ENCODE results near the gene PERP. TPM values are rescaled to one million over a fixed set of nuclear protein-coding genes. Genes with fewer than 3 reads are reported as not detected.
"Not testable (repeated sequence)": the region's sequence is repeated elsewhere in the genome, so short reads cannot be mapped to it uniquely, and the experiment has no call there.

PERP gene
- total RNA-seq, 2 donors from 2014 or later = 64.3 to 81.2 TPM

DNA sequence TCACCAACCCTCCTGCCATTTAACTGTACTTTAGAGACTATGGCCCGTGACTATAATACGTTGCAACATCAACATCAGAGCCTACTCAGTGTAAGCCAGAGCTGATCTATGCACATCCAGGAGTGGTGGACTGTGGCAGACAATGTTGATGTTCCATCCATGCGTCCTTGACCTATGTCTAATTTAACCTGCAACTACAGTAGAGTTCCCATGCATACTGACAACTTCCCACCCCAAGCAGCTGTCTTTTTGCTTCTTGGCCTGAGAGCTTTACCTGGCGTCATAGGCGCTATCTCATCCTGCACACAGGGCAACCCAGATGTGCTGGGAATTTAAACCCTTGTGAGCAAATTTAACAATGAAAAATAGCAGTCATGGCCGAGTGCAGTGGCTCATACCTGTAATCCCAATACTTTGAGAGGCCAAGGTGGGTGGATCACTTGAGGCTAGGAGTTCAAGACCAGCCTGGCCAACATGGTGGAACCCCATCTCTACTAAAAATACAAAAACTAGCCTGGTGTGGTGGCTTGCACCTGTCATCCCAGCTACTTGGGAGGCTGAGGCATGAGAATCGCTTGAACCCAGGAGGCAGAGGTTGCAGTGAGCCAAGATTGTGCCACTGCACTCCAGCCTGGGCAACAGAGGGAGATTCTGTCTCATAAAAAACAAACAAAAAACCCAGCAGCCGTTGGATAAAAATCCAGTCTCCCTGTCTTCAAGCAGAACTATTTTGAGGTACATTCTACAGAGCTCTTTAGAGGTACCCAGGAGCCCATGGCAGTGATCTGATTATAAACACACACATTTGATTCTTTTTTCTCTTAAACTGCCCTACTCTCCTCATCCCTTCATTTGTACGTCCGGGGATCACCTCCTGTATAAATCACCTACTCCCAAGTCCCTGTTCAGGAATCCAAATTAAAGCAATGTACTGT lies 22.0 kb downstream of the PERP start:
- ATAC-seq (no peak), DNase-seq (no peak)
- intact Hi-C loops (cut with DNase I, micrococcal nuclease) = no loop called here

DNA sequence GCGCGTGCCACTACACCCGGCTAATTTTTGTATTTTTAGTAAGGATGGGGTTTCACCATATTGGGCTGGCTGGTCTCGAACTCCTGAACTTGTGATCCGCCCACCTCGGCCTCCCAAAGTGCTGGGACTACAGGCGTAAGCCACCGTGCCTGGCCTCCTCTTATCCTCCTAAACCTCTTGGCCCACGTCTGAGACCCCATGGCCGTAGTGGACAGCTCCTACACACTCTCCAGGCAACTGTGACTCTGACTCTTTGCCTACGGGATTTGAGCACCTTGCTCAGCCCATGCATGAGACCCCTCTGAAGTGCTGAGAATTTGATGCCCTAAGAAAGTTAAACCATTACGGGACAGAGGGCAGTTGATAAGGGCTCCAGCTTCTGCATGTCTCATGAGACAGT lies 25.0 kb downstream of the PERP start:
- ATAC-seq = no peak
- intact Hi-C loops (cut with DNase I, micrococcal nuclease) = no loop called here
- DNase-seq = no peak

DNA sequence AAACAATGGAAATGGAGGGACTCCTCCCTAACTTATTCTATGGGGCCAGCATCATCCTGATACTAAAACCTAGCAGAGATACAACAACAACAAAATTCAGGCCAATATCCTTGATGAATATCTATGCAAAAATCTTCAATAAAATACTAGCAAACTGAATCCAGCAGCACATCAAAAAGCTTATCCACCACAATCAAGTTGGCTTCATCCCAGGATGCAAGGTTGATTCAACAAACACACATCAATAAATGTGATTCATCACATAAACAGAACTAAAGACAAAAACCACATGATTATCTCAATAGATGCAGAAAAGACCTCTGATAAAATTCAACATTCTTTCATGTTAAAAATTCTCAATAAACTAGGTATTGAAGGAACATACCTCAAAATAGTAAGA lies 27.7 kb downstream of the PERP start:
- intact Hi-C loops (cut with DNase I, micrococcal nuclease); ATAC-seq: not testable (repeated sequence)

DNA sequence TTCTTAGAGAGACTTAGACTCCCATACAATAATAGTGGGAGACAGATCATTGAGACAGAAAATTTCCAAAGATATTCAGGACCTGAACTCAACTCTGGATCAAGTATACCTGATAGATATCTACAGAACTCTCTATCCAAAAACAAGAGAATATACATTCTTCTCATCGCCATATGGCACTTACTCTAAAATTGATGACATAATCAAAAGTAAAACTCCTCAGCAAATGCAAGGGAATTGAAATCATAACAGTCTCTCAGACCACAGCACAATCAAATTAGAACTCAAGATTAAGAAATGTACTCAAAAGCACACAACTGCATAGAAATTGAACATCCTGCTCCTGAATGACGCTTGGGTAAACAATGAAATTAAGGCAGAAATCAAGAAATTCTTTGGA lies 28.7 kb downstream of the PERP start:
- DNase-seq = no peak
- intact Hi-C loops (cut with DNase I, micrococcal nuclease) = no loop called here
- ATAC-seq = no peak

More for the DNA sequence above, 27.7 kb downstream of the PERP start:
- not testable (repeated sequence) for DNase-seq

DNA sequence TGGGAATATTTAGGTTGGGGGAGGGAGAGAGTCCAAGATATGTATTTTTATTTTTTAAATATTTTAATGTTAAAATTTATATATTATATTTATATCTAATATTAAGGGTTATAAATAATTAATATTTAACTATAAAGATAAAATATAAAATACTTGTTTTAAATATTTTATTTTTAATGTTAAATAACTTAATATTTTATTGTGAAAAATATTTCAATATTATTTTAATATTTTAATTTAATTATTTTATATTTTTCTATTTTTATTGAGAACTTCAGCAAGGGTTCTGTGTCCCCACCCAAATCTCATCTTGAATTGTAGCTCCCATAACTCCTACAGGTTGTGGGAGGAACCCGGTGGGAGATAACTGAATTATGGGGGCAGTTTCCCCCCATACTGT lies 34.0 kb downstream of the PERP start:
- intact Hi-C loops (cut with DNase I, micrococcal nuclease) = no loop called here
- ATAC-seq = no peak
- no peak for DNase-seq

DNA sequence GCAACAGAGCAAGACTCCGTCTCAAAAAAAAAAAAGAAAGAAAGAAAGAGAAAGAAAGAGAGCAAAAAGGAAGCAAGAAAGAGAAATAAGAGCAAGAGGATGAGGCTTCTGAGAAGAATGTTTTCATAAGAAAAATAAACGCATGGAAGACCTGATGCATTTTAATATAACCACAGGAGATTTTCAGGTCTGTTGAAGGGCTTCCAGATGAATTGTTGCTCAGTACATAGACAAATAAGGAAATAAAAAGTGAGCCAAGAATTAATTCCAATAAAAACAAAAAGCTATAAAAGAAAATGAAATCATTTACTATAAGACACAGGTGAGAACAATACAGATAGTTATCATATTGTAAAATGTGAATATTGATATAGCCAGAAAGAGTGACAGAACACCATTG lies 43.5 kb downstream of the PERP start:
- DNase-seq = no peak
- no peak for ATAC-seq
- intact Hi-C loops (cut with DNase I, micrococcal nuclease) = no loop called here

DNA sequence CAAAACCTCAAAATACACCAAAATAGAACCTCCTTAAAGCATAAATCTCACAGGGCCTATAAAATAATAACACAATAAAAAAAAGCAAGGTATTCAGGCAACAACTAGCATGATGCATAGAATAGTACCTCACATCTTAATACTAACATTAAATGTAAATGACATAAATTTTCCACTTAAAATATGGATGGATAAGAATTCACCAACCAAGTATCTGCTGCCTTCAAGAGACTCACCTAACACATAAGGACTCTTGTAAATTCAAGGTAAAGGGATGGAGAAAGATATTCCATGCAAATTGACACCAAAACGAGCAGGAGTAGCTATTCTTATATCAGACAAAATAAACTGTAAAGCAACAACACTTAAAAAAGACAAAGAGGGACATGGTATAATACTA lies 52.2 kb downstream of the PERP start:
- intact Hi-C loops (cut with DNase I, micrococcal nuclease) = no loop called here
- ATAC-seq (no peak), DNase-seq (no peak)

DNA sequence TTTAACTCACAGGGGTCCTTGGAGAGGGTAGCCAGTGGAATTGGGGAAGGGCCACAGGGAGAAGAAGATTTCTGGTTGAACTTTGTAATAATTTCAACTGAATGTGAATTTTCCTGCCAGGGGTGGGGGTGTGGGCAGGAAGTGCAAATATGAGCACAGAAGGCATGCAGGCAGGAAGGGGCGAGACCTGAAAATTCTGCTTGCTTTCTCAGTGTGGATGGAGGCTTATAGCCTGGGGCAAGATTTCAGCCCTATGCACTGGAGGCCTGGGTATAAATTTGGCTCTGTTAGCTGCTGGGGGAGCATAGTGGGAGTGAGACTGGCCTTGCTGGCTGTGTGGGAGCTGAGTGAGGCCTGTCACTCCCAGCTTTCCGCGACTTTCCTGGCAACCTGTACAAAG lies 54.4 kb downstream of the PERP start:
- ATAC-seq = no peak
- intact Hi-C loops (cut with DNase I, micrococcal nuclease) = no loop called here
- no peak for DNase-seq

DNA sequence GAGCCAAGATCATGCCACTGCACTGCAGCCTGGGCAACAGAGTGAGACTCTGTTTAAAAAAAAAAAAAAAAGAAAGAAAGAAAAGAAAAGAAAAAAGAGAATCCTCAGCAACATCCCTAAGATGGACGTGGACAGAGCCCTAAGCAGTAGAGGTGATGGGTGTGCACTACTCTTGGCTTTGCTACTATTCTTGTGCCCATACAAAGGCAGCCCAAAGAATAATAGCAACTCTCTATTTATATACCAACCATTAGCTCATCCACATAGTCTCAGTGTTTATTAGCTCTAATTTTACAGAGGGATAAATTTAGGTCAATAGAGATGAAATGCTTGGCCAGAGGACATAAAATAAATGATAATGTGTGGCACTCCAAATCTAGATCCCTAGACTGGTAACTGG lies 62.2 kb downstream of the PERP start:
- ATAC-seq = no peak
- DNase-seq = no peak
- intact Hi-C loops (cut with DNase I, micrococcal nuclease) = no loop called here

DNA sequence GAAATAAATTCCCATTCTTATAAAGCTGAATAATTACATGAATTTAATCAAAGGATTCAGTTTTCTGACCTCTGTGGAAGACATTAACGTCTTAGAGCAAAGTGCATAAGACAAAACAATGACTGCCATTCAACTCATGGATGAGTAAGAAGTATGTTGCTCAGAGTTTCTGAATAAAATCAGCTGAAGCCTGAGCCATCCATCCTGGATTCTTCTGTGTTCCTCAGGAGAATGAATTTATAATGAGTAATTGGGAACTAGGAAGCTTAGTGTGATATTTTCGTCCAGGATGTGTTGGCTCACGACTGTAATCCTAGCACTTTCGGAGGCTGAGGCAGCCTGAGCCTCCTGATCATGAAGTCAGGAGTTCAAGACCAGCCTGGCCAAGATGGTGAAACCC lies 62.8 kb downstream of the PERP start:
- intact Hi-C loops (cut with DNase I, micrococcal nuclease) = no loop called here
- ATAC-seq (no peak), DNase-seq (no peak)

Other genes starting within 250 kb of the PERP start
- 10 to 100 TPM; 36.1 to 45.7 TPM for gene TNFAIP3, start 240.2 kb downstream of the PERP start, total RNA-seq
- 10 to 100 TPM; 19.1 to 24.8 TPM for gene ARFGEF3, start 54.5 kb upstream of the PERP start, total RNA-seq
- gene PBOV1, start 111.1 kb upstream of the PERP start, total RNA-seq = not detected